Smooth muscle cell (in vitro differentiated cells): ENCODE results near the gene LTK. TPM values are rescaled to one million over a fixed set of nuclear protein-coding genes. Genes with fewer than 3 reads are reported as not detected.

Experiments
- DNase-seq: peaks from one replicate; lab custom pipeline; 2025; ENCODE audit not compliant: unreplicated experiment; lab: John Stamatoyannopoulos, UW
- H2AFZ ChIP-seq: fragments of 200-600 bp; sonication (generic); 2 replicates; pipeline ENCODE4 v1.6.0; 2016; ENCODE audit warnings: antibody characterized with exemption, low read depth, mild to moderate bottlenecking
- H3F3A ChIP-seq: fragments of 200-600 bp; sonication (generic); 2 replicates; pipeline ENCODE4 v1.6.0; 2017; ENCODE audit warnings: antibody characterized with exemption, low read depth
- H3K27ac ChIP-seq: fragments of 200-600 bp; sonication (generic); 2 replicates; pipeline ENCODE4 v1.5.1; 2016; ENCODE audit warnings: low read depth, mild to moderate bottlenecking
- H3K27me3 ChIP-seq: fragments of 200-600 bp; sonication (generic); 2 replicates; pipeline ENCODE4 v1.6.1; 2016; ENCODE audit warnings: low read depth, mild to moderate bottlenecking
- H3K36me3 ChIP-seq: fragments of 200-600 bp; sonication (generic); 2 replicates; pipeline ENCODE4 v1.5.1; 2016; ENCODE audit warnings: low read depth
- H3K4me1 ChIP-seq: fragments of 200-600 bp; sonication (generic); 2 replicates; pipeline ENCODE4 v1.5.1; 2016; ENCODE audit warnings: low read depth
- H3K4me2 ChIP-seq: fragments of 200-600 bp; sonication (generic); 2 replicates; pipeline ENCODE4 v1.6.0; 2016; ENCODE audit warnings: mild to moderate bottlenecking
- H3K4me3 ChIP-seq: fragments of 200-600 bp; sonication (generic); 2 replicates; pipeline ENCODE4 v1.5.1; 2016; ENCODE audit warnings: mild to moderate bottlenecking
- H3K79me2 ChIP-seq: fragments of 200-600 bp; sonication (generic); 2 replicates; pipeline ENCODE4 v1.6.0; 2016; ENCODE audit warnings: low read depth, mild to moderate bottlenecking
- H3K9ac ChIP-seq: fragments of 200-600 bp; sonication (generic); 2 replicates; pipeline ENCODE4 v1.6.0; 2016; ENCODE audit warnings: low read depth
- H3K9me3 ChIP-seq: fragments of 200-600 bp; sonication (generic); replicated peaks from 2 replicates; pipeline ENCODE4 v1.5.1; 2016; ENCODE audit warnings: low read depth
- H4K20me1 ChIP-seq: fragments of 200-600 bp; sonication (generic); 2 replicates; pipeline ENCODE4 v1.6.0; 2016; ENCODE audit warnings: low read depth
- CTCF ChIP-seq: fragments of 200-600 bp; sonication (generic); IDR thresholded peaks from 2 replicates; pipeline ENCODE4 v1.5.1; 2017; ENCODE audit warnings: borderline replicate concordance, mild to moderate bottlenecking, antibody characterized with exemption; ENCODE audit not compliant: insufficient read depth, poor library complexity, severe bottlenecking
- WGBS: methylation state at CpG from one replicate; pipeline ENCODE4 v1.1.7; 2016; ENCODE audit warnings: low lambda C conversion rate; 5-methylcytosine and 5-hydroxymethylcytosine counted together
- polyA plus RNA-seq: library from polyadenylated mRNA; unstranded; fragments of >200 nt; fragmentation: Nextera tagmentation; extraction: Ambion mirVana; gene quantifications from 2 replicates; pipeline ENCODE4 v1.2.1, GENCODE V29; 2016
- total RNA-seq: library from RNA; depleted of rRNA; stranded (reverse); fragments of >200 nt; gene quantifications from 2 replicates; pipeline ENCODE4 v1.2.3, GENCODE V29; 2014

The LTK gene
- total and polyA plus RNA-seq, 2 experiments from 2014 or later, result 1.2 to 1.6 TPM

- no peaks in the 10 kb centered on the region for H3K36me3 ChIP-seq
- H3K27ac ChIP-seq, result no peak overlapping the region
- WGBS, result 92% methylated on average over 15 of the region's 15 CpGs
- DNase-seq, result no peak
- H4K20me1 ChIP-seq, result peaks cover 1% of the 10 kb centered on the region
- no peak overlapping the region for H2AFZ ChIP-seq
- H3K27me3 ChIP-seq, result no peaks in the 10 kb centered on the region
- peak overlapping the region; percentile 93 for H3K4me3 ChIP-seq
- peaks cover 3% of the 10 kb centered on the region for H3K4me1 ChIP-seq
- H3F3A ChIP-seq, result no peaks in the 10 kb centered on the region
- H3K4me2 ChIP-seq, result peak overlapping the region; percentile 82
- peaks cover 17% of the 10 kb centered on the region for H3K79me2 ChIP-seq
- no peak for TF ChIP-seq CTCF
- H3K9ac ChIP-seq, result no peak overlapping the region
- H3K9me3 ChIP-seq, result no peaks in the 10 kb centered on the region
These were observed 31.0 kb upstream of the LTK start for GRCh38 chr15:41544650-41545015.

GRCh38 chr15:41543521-41543870 is 29.9 kb upstream of the LTK start:
- peak overlapping the region; percentile 93 for H3K4me3 ChIP-seq
- no peaks in the 10 kb centered on the region for H3K36me3 ChIP-seq
- peak overlapping the region; percentile 74 for H3K27ac ChIP-seq
- H3K9ac ChIP-seq, result peak overlapping the region; percentile 86
- WGBS, result 10% methylated on average over 8 of the region's 8 CpGs
- H3K4me2 ChIP-seq, result peak overlapping the region; percentile 82
- H3K9me3 ChIP-seq, result no peaks in the 10 kb centered on the region
- H2AFZ ChIP-seq, result peak overlapping the region; percentile 95
- no peak for DNase-seq
- peaks cover 11% of the 10 kb centered on the region for H4K20me1 ChIP-seq
- H3K27me3 ChIP-seq, result no peaks in the 10 kb centered on the region
- no peak for TF ChIP-seq CTCF
- peaks cover 17% of the 10 kb centered on the region for H3K79me2 ChIP-seq
- H3K4me1 ChIP-seq, result peaks cover 3% of the 10 kb centered on the region
- no peaks in the 10 kb centered on the region for H3F3A ChIP-seq

- no peak overlapping the region for H3K27ac ChIP-seq
- H3F3A ChIP-seq, result no peaks in the 10 kb centered on the region
- H3K36me3 ChIP-seq, result no peaks in the 10 kb centered on the region
- H3K9me3 ChIP-seq, result no peaks in the 10 kb centered on the region
- H3K79me2 ChIP-seq, result peaks cover 2% of the 10 kb centered on the region
- H2AFZ ChIP-seq, result no peak overlapping the region
- no peak for TF ChIP-seq CTCF
- peaks cover 17% of the 10 kb centered on the region for H4K20me1 ChIP-seq
- no peak overlapping the region for H3K9ac ChIP-seq
- WGBS, result 96% methylated on average over 11 of the region's 11 CpGs
- DNase-seq, result no peak
- no peaks in the 10 kb centered on the region for H3K27me3 ChIP-seq
- no peak overlapping the region for H3K4me3 ChIP-seq
- no peaks in the 10 kb centered on the region for H3K4me1 ChIP-seq
- H3K4me2 ChIP-seq, result no peak overlapping the region
These were observed 23.2 kb upstream of the LTK start for GRCh38 chr15:41536866-41537265.

GRCh38 chr15:41535544-41535943 is 21.9 kb upstream of the LTK start:
- Histone ChIP-seq H3F3A (no peaks in the 10 kb centered on the region), H3K4me1 (no peaks in the 10 kb centered on the region), H3K9me3 (no peaks in the 10 kb centered on the region), H3K9ac (no peak overlapping the region), H3K79me2 (no peaks in the 10 kb centered on the region), H3K27me3 (no peaks in the 10 kb centered on the region), H3K4me2 (no peak overlapping the region), H4K20me1 (peaks cover 17% of the 10 kb centered on the region), H3K36me3 (no peaks in the 10 kb centered on the region), H3K4me3 (no peak overlapping the region), H2AFZ (no peak overlapping the region), H3K27ac (no peak overlapping the region)
- WGBS, result 100% methylated on average over 1 of the region's 1 CpG
- no peak for DNase-seq
- TF ChIP-seq CTCF, result no peak
